ENCODE data around the gene NUP153.
A peak's percentile ranks its signal among the peaks of the same experiment; 100 is the strongest.

The NUP153 gene

GRCh38 chr6:17662585-17662984 lies 44.1 kb downstream of the NUP153 start:
- DNase-seq (ENCODE audit: low read depth), result no peak

GRCh38 chr6:17656644-17657043 lies 50.1 kb downstream of the NUP153 start:
- DNase-seq (ENCODE audit: low read depth), result peak; percentile 16

- DNase-seq (ENCODE audit: low read depth), result peak; percentile 29
Measured at GRCh38 chr6:17656092-17656491, 50.6 kb downstream of the NUP153 start.

GRCh38 chr6:17653198-17653882 lies 53.4 kb downstream of the NUP153 start:
- DNase-seq (ENCODE audit: low read depth), result no peak

- no peak for DNase-seq (ENCODE audit: low read depth)
Measured at GRCh38 chr6:17650656-17651309, 55.9 kb downstream of the NUP153 start.

- no peak for DNase-seq (ENCODE audit: low read depth)
Measured at GRCh38 chr6:17648745-17649144, 58.0 kb downstream of the NUP153 start.

- DNase-seq (ENCODE audit: low read depth), result peak; percentile 94
Measured at GRCh38 chr6:17640477-17640917, 66.2 kb downstream of the NUP153 start.

- DNase-seq (ENCODE audit: low read depth), result no peak
Measured at GRCh38 chr6:17638212-17638715, 68.5 kb downstream of the NUP153 start.

GRCh38 chr6:17635568-17635967 lies 71.2 kb downstream of the NUP153 start:
- peak; percentile 23 for DNase-seq (ENCODE audit: low read depth)

- DNase-seq (ENCODE audit: low read depth), result no peak
Measured at GRCh38 chr6:17633465-17634188, 73.1 kb downstream of the NUP153 start.

GRCh38 chr6:17632934-17633333 lies 73.8 kb downstream of the NUP153 start:
- DNase-seq (ENCODE audit: low read depth), result no peak

- DNase-seq (ENCODE audit: low read depth), result peak; percentile 57
Measured at GRCh38 chr6:17630511-17631073, 76.1 kb downstream of the NUP153 start.

- no peak for DNase-seq (ENCODE audit: low read depth)
Measured at GRCh38 chr6:17629824-17630510, 76.8 kb downstream of the NUP153 start.

GRCh38 chr6:17628873-17629272 lies 77.9 kb downstream of the NUP153 start:
- no peak for DNase-seq (ENCODE audit: low read depth)

GRCh38 chr6:17624396-17624795 lies 82.3 kb downstream of the NUP153 start:
- no peak for DNase-seq (ENCODE audit: low read depth)

- no peak for DNase-seq (ENCODE audit: low read depth)
Measured at GRCh38 chr6:17622144-17622543, 84.6 kb downstream of the NUP153 start.

- DNase-seq (ENCODE audit: low read depth), result no peak
Measured at GRCh38 chr6:17621003-17621402, 85.7 kb downstream of the NUP153 start.

- no peak for DNase-seq (ENCODE audit: low read depth)
Measured at GRCh38 chr6:17615794-17616193, 90.9 kb downstream of the NUP153 start.

GRCh38 chr6:17612048-17612447 lies 94.7 kb downstream of the NUP153 start:
- DNase-seq (ENCODE audit: low read depth), result no peak

GRCh38 chr6:17610835-17611234 lies 95.9 kb downstream of the NUP153 start:
- DNase-seq (ENCODE audit: low read depth), result no peak

GRCh38 chr6:17606606-17607005 lies 100.1 kb downstream of the NUP153 start:
- DNase-seq (ENCODE audit: low read depth), result no peak

- DNase-seq (ENCODE audit: low read depth), result no peak
Measured at GRCh38 chr6:17602888-17603287, 103.8 kb downstream of the NUP153 start.

Data from iris pigment epithelial cell (primary cell).